Inflammatory macrophage treated with lipopolysaccharide for 1 hour (primary cell): ENCODE measurements around the gene GK2.

Experiments used
- DNase-seq, 2 donors: peaks; one replicate each; pipeline ENCODE4 v3.0.0-alpha.2; 2020 to 2022

Gene GK2

GRCh38 chr4:79381161-79381560 is 26.9 kb downstream of the GK2 start:
- DNase-seq: no peak

- DNase-seq: no peak
Measured at GRCh38 chr4:79370026-79370425, 38.0 kb downstream of the GK2 start.

GRCh38 chr4:79367096-79367495 is 40.9 kb downstream of the GK2 start:
- no peak for DNase-seq

GRCh38 chr4:79366422-79366821 is 41.6 kb downstream of the GK2 start:
- no peak for DNase-seq

GRCh38 chr4:79364061-79364460 is 44.0 kb downstream of the GK2 start:
- DNase-seq: no peak

GRCh38 chr4:79362626-79363025 is 45.4 kb downstream of the GK2 start:
- no peak for DNase-seq

- no peak for DNase-seq
Measured at GRCh38 chr4:79360006-79360405, 48.0 kb downstream of the GK2 start.

- no peak for DNase-seq
Measured at GRCh38 chr4:79358438-79358837, 49.6 kb downstream of the GK2 start.

- no peak for DNase-seq
Measured at GRCh38 chr4:79357365-79357764, 50.7 kb downstream of the GK2 start.
